ENCODE results near the gene PDLIM1. TPM values are rescaled to one million over a fixed set of nuclear protein-coding genes. Genes with fewer than 3 reads are reported as not detected.

PDLIM1 gene
- total and polyA plus RNA-seq, 2 of the 8 experiments (the other 6 are each of a cell fraction or from before 2014, with no cell fraction given), result 169 to 245 TPM

DNA sequence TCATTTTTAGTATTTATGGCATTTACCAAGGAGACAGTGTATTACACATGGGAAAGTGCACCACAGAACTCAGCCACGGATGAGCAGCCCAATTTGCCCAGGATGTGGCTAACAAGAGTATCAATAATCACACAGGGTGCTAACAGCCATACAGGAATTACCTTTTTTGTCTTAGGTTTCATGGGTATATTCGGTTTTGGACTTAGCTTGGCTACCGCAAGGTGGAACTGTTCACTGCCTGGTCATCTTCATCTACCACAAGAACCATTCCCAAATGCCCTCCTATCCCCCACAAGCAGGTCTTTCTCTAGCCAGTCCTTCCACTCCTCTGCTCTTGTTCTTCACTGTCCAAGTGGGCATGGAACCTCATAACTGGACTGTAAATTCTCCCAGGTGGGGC, 6.0 kb downstream of the PDLIM1 start:
- peaks cover 47 to 96% of the 10 kb centered on the region in 2 experiments for H3K79me2 ChIP-seq (ENCODE audit: control insufficient read depth in 1 of 2, insufficient read depth in 2 of 2, low read length in 2 of 2)
- H3K27me3 ChIP-seq (replicated peaks in 1 of 4; ENCODE audit: control insufficient read depth in 3 of 4, extremely low read depth in 1 of 4, insufficient read depth in 3 of 4, low read length in 3 of 4), result no peaks in the 10 kb centered on the region
- H3K4ac ChIP-seq (replicated peaks; ENCODE audit: insufficient read length, low read depth, low read length), result no peak overlapping the region
- peaks cover 2 to 9% of the 10 kb centered on the region in 2 experiments for H4K20me1 ChIP-seq (replicated peaks in 1 of 2; ENCODE audit: control insufficient read depth in 1 of 2, insufficient read depth in 2 of 2, low read length in 2 of 2)
- no peaks in the 10 kb centered on the region for H3K9me3 ChIP-seq (ENCODE audit: insufficient read depth in 2 of 2, low read depth in 1 of 2, low read length in 1 of 2)
- no peak overlapping the region for H3K14ac ChIP-seq (ENCODE audit: insufficient read length)
- H3K9ac ChIP-seq (replicated peaks in 1 of 4; ENCODE audit: extremely low read depth in 1 of 4, low read depth in 3 of 4, low read length in 3 of 4), result no peak overlapping the region; a peak in 1 of 7 replicates
- ChIA-PET CTCF (ENCODE audit: partially characterized antibody) (interaction anchor here (0.7 to 2.0 kb wide), 3 partner anchors 39 to 101 kb away, joined by 3 to 14 read pairs (median 3); no protein-coding TSS in a partner anchor), POLR2A (ENCODE audit: partially characterized antibody) (no interaction called here)
- H4K5ac ChIP-seq (ENCODE audit: insufficient read length, low read depth, low read length), result no peak overlapping the region
- no peak overlapping the region for H2BK5ac ChIP-seq (ENCODE audit: low read depth, low read length)
- H3K23ac ChIP-seq (ENCODE audit: insufficient read length), result no peak overlapping the region
- no peak overlapping the region for H3K4me2 ChIP-seq (ENCODE audit: insufficient read depth in 1 of 2, low read depth in 2 of 2, low read length in 2 of 2)
- H3K27ac ChIP-seq (ENCODE audit: low read depth, low read length), result no peak overlapping the region
- H2AK5ac ChIP-seq (ENCODE audit: low read depth, low read length), result no peak overlapping the region
- H3K56ac ChIP-seq (replicated peaks; ENCODE audit: insufficient read length, low read depth, low read length), result no peak overlapping the region
- no peak overlapping the region for H3K4me3 ChIP-seq (ENCODE audit: extremely low read depth in 1 of 4, insufficient read depth in 2 of 4, low read depth in 3 of 4, low read length in 4 of 4)
- TF ChIP-seq CEBPB (IDR thresholded peaks at IDR 0.05; ENCODE audit: low read depth, low read length) (no peak), ASH2L (IDR thresholded peaks at IDR 0.05; ENCODE audit: low read length) (no peak), MAFK (IDR thresholded peaks at IDR 0.05; ENCODE audit: low read depth, low read length) (no peak), GTF2F1 (IDR thresholded peaks at IDR 0.05; ENCODE audit: borderline replicate concordance, low read depth, low read length) (no peak), RBBP5 (IDR thresholded peaks at IDR 0.05; ENCODE audit: borderline replicate concordance, low read depth, low read length) (no peak), CHD1 (IDR thresholded peaks at IDR 0.05; ENCODE audit: low read depth, low read length) (no peak), CTBP2 (IDR thresholded peaks at IDR 0.05; ENCODE audit: borderline replicate concordance, insufficient read depth, insufficient read length, low read length) (no peak), SIN3A (conservative IDR thresholded peaks at IDR 0.05 in 1 of 2, IDR thresholded peaks at IDR 0.05 in 1 of 2; ENCODE audit: low read depth in 1 of 2, low read length in 2 of 2) (no peak), CREB1 (IDR thresholded peaks at IDR 0.05) (no peak), CBX8 (IDR thresholded peaks at IDR 0.05; ENCODE audit: borderline replicate concordance, low read depth, low read length) (no peak), CBX5 (IDR thresholded peaks at IDR 0.05; ENCODE audit: low read depth, low read length) (no peak), TAF1 (IDR thresholded peaks at IDR 0.05; ENCODE audit: low read depth, low read length) (no peak)
- TF ChIP-seq, protein P1, sequence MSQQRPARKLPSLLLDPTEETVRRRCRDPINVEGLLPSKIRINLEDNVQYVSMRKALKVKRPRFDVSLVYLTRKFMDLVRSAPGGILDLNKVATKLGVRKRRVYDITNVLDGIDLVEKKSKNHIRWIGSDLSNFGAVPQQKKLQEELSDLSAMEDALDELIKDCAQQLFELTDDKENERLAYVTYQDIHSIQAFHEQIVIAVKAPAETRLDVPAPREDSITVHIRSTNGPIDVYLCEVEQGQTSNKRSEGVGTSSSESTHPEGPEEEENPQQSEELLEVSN (IDR thresholded peaks at IDR 0.05), result no peak
- WGBS, 2 experiments (ENCODE audit: extremely low coverage in 1 of 2, insufficient coverage in 1 of 2, insufficient read length in 1 of 2, insufficient replicate concordance in 2 of 2, low coverage in 1 of 2, low lambda C conversion rate in 2 of 2, missing lambda C conversion rate in 1 of 2), result 94% methylated on average over 3 of the region's 3 CpGs; no CpG with 5 or more reads in 1 of the 2 experiments
- DNase-seq (ENCODE audit: low read depth in 1 of 2, low spot score in 2 of 2) (no peak), FAIRE-seq (no peak)
- H4K8ac ChIP-seq (ENCODE audit: extremely low read depth, insufficient read depth, low read length), result no peak overlapping the region
- no peak overlapping the region for H2BK15ac ChIP-seq (ENCODE audit: low read length)
- H3K18ac ChIP-seq (ENCODE audit: extremely low read depth, low read length), result no peak overlapping the region
- H3K4me1 ChIP-seq (replicated peaks in 1 of 4; ENCODE audit: control insufficient read depth in 3 of 4, insufficient read depth in 4 of 4, low read length in 3 of 4), result peaks cover 5 to 18% (median 9%) of the 10 kb centered on the region in 4 experiments; a peak in 6 of 7 replicates
- H4K91ac ChIP-seq (replicated peaks; ENCODE audit: insufficient read length, low read length), result no peak overlapping the region
- peaks cover 23% of the 10 kb centered on the region for H3K79me1 ChIP-seq (ENCODE audit: low read depth, low read length)
- H2BK20ac ChIP-seq (ENCODE audit: low read length), result no peak overlapping the region
- no peak overlapping the region for H2BK12ac ChIP-seq (ENCODE audit: low read depth, low read length)
- peaks cover 0 to 3% (median 0%) of the 10 kb centered on the region in 4 experiments; a peak in 1 of 8 replicates for H3K36me3 ChIP-seq (ENCODE audit: control insufficient read depth in 2 of 4, insufficient read depth in 4 of 4, low read length in 3 of 4)
- no peak overlapping the region for H2BK120ac ChIP-seq (replicated peaks; ENCODE audit: low read depth, low read length)
- peaks cover 3% of the 10 kb centered on the region; the same call in 1 of the 2 replicates for H3K23me2 ChIP-seq (ENCODE audit: low read depth, low read length)
- no peak overlapping the region for H2AFZ ChIP-seq (ENCODE audit: low read length)

Measured in H1 (cell line).